GM12874 (cell line): ENCODE data around the gene BRI3.
A peak's percentile ranks its signal among the peaks of the same experiment; 100 is the strongest.

ENCODE experiments used
- TF ChIP-seq, protein P1 (sequence below): IDR thresholded peaks from 2 replicates; pipeline ENCODE4 v1.5.1; 2011; ENCODE audit warnings: low read depth, mild to moderate bottlenecking, control low read depth, low read length, moderate library complexity; ENCODE audit not compliant: insufficient read depth

The BRI3 gene

GRCh38 chr7:98236355-98237185, 44.9 kb upstream of the BRI3 start:
- TF ChIP-seq, protein P1, sequence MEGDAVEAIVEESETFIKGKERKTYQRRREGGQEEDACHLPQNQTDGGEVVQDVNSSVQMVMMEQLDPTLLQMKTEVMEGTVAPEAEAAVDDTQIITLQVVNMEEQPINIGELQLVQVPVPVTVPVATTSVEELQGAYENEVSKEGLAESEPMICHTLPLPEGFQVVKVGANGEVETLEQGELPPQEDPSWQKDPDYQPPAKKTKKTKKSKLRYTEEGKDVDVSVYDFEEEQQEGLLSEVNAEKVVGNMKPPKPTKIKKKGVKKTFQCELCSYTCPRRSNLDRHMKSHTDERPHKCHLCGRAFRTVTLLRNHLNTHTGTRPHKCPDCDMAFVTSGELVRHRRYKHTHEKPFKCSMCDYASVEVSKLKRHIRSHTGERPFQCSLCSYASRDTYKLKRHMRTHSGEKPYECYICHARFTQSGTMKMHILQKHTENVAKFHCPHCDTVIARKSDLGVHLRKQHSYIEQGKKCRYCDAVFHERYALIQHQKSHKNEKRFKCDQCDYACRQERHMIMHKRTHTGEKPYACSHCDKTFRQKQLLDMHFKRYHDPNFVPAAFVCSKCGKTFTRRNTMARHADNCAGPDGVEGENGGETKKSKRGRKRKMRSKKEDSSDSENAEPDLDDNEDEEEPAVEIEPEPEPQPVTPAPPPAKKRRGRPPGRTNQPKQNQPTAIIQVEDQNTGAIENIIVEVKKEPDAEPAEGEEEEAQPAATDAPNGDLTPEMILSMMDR: no peak

DNA sequence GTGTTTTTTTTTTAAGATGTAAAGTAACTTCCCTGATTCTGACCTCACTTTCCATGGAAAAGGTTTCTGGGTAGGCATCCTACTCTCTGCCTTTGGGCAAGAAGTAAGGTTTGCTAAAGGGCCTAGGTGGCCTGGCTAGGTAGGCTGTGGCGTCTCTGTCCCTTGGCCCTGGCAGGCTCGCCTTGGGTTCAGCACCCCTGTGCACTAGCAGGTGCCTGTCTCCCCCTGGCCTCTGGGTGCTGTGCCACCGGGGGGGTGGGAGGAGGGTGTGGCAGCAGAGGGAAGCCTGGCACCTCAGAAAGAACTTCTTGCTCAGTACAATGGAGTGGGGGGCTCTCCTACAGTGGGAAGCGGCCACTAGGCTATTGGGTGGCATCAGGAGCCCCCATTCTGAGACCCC, 43.4 kb upstream of the BRI3 start:
- TF ChIP-seq, protein P1: no peak

GRCh38 chr7:98238976-98239375, 42.5 kb upstream of the BRI3 start:
- TF ChIP-seq, protein P1: no peak

DNA sequence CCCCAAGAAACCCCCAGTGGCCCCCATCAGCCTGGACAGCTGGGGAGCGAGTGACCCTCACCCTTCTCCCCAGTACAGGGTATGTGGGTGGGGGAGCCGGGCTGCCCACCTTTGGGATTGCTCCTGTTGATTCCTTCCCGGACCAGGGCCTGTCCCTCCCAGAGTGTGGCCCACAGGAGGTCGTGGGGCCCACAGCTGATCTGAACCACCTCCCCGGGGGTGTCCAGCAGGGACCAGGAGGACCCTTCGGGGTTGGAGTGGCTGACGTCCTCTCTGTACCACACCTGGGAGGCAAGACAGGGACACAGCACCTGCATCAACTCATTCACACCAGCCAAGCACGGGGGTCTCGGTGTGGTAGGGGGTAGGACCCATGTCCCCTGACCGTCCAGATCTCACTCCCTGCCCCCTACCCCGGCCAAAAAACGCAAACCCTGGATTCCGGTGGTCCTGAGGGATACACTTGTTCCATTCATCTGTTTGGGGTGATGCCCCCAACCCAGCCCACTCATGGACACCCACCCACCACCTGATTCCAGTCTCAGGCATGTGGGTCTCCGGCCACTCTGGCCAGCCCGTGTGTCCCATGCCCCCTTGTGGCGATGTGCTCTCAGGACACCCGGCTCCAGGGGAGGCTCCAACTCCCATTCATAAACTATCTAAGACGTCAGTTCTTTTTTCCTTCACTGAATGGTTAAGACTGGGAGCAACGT, 40.4 kb upstream of the BRI3 start:
- TF ChIP-seq, protein P1: peak; percentile 84

GRCh38 chr7:98241674-98242241, 39.7 kb upstream of the BRI3 start:
- TF ChIP-seq, protein P1: no peak

DNA sequence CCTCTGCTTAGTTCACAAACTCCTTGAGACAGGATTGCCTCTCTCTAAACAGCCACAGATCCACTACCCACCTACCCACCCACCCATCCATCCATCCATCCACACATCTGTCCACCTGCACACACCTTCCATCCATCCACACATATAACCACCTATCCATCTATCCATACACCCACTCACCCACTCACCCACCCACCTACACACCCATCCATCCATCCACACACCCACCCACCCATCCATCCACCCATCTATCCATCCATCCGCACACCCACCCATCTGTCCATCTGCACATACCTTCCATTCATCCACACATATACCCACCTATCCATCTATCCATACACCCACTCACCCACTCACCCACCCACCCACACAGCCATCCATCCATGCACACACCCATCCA, 39.1 kb upstream of the BRI3 start:
- TF ChIP-seq, protein P1: no peak

DNA sequence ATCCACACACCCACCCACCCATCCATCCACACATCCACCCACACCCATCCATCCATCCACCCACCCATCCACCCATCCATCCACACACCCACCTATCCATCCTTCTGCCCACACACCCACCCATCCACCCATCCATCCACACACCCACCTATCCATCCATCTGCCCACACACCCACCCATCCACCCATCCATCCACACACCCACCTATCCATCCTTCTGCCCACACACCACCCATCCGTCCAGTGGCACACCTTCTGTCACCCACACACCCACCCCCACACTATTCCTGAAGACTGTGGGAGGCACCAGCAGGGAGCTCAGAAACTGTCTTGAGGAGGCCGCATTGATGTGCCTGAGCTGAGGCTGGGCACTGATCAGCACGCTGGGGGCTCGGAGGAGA, 38.6 kb upstream of the BRI3 start:
- TF ChIP-seq, protein P1: no peak
